IMR-90 (cell line): ENCODE measurements around the gene ALS2CL. TPM values are rescaled to one million over a fixed set of nuclear protein-coding genes. Genes with fewer than 3 reads are reported as not detected.

Experiments used
- ATAC-seq: fragments of 200-7000 bp; cut with Tn5 transposase; 2 replicates; pipeline ENCODE4 v1.9.1; 2020; ENCODE audit warnings: low read depth, mild to moderate bottlenecking, moderate library complexity
- BruUV-seq: library from RNA; stranded (reverse); fragments of 400-500 nt; replicated peaks from 2 replicates; lab custom pipeline; 2021; lab: Mats Ljungman, UMichigan
- CTCF ChIA-PET: fragments of 300-600 bp; formaldehyde crosslinking; extraction: SDS; loops from one replicate; lab custom pipeline; 2021; ENCODE audit warnings: antibody characterized with exemption; lab: Yijun Ruan, JAX
- POLR2A ChIA-PET: fragments of 300-600 bp; sonication (Branson Sonifier 250); formaldehyde crosslinking; loops from one replicate; lab custom pipeline; 2022; ENCODE audit warnings: antibody characterized with exemption; ENCODE audit not compliant: unreplicated experiment; lab: Charles Lee
- DNase-seq: peaks from one replicate; pipeline ENCODE4 v3.0.0; 2013
- H2AFZ ChIP-seq: replicated peaks from 2 replicates; pipeline ENCODE3; 2013; ENCODE audit warnings: low read length, mild to moderate bottlenecking; ENCODE audit not compliant: poor library complexity
- H2AK5ac ChIP-seq: 2 replicates; pipeline ENCODE4 v1.6.1; 2013; ENCODE audit warnings: low read depth, low read length, inconsistent platforms
- H2AK9ac ChIP-seq: replicated peaks from 2 replicates; pipeline ENCODE3; 2013; ENCODE audit warnings: mild to moderate bottlenecking, low read depth, low read length, moderate library complexity; ENCODE audit not compliant: poor library complexity
- H2BK120ac ChIP-seq: 2 replicates; pipeline ENCODE4 v1.6.1; 2013; ENCODE audit warnings: low read depth, low read length, inconsistent platforms
- H2BK15ac ChIP-seq: 3 replicates; pipeline ENCODE4 v1.6.1; 2013; ENCODE audit warnings: low read depth, low read length, inconsistent platforms
- H2BK20ac ChIP-seq: 2 replicates; pipeline ENCODE4 v1.6.1; 2013; ENCODE audit warnings: low read depth, mild to moderate bottlenecking, inconsistent platforms, low read length, moderate library complexity
- H2BK5ac ChIP-seq: 2 replicates; pipeline ENCODE4 v1.6.1; 2013; ENCODE audit warnings: mild to moderate bottlenecking, low read depth, low read length, inconsistent platforms; ENCODE audit not compliant: poor library complexity, severe bottlenecking
- H3K14ac ChIP-seq: replicated peaks from 2 replicates; pipeline ENCODE4 v1.6.1; 2013; ENCODE audit warnings: low read depth, low read length, inconsistent platforms
- H3K18ac ChIP-seq: 2 replicates; pipeline ENCODE4 v1.6.1; 2013; ENCODE audit warnings: low read depth, low read length, control low read depth
- H3K23ac ChIP-seq: 2 replicates; pipeline ENCODE4 v1.6.1; 2013; ENCODE audit warnings: low read depth, low read length, inconsistent platforms
- H3K27ac ChIP-seq: 2 replicates; pipeline ENCODE4 v1.5.1; 2013; ENCODE audit warnings: mild to moderate bottlenecking, control low read depth, low read length; ENCODE audit not compliant: insufficient read depth
- H3K27me3 ChIP-seq: 2 replicates; pipeline ENCODE4 v1.6.1; 2013; ENCODE audit warnings: low read length; ENCODE audit not compliant: control insufficient read depth, insufficient read depth
- H3K36me3 ChIP-seq: 2 replicates; pipeline ENCODE4 v1.6.1; 2013; ENCODE audit warnings: low read length, mixed read lengths; ENCODE audit not compliant: control insufficient read depth, insufficient read depth
- H3K4ac ChIP-seq: 2 replicates; pipeline ENCODE4 v1.6.1; 2013; ENCODE audit warnings: low read depth, low read length, inconsistent platforms
- H3K4me1 ChIP-seq: 2 replicates; pipeline ENCODE4 v1.6.1; 2013; ENCODE audit warnings: low read length, mixed read lengths; ENCODE audit not compliant: control insufficient read depth, insufficient read depth
- H3K4me2 ChIP-seq: 2 replicates; pipeline ENCODE4 v1.6.1; 2013; ENCODE audit warnings: low read depth, mild to moderate bottlenecking, control low read depth, low read length, moderate library complexity
- H3K4me3 ChIP-seq: 2 replicates; pipeline ENCODE4 v1.5.1; 2013; ENCODE audit warnings: low read depth, mild to moderate bottlenecking, control low read depth, low read length, moderate library complexity; ENCODE audit not compliant: insufficient read depth
- H3K56ac ChIP-seq: 2 replicates; pipeline ENCODE4 v1.6.1; 2013; ENCODE audit warnings: low read length, inconsistent platforms; ENCODE audit not compliant: insufficient read depth; ENCODE audit errors: extremely low read depth
- H3K79me1 ChIP-seq, 2 experiments: 2 replicates each; pipeline ENCODE4 v1.6.1; 2013; ENCODE audit warnings: low read length in 2 of 2, inconsistent platforms in 1 of 2, low read depth in 1 of 2
- H3K9ac ChIP-seq: 2 replicates; pipeline ENCODE4 v1.6.1; 2013; ENCODE audit warnings: low read depth, low read length, control low read depth
- H3K9me1 ChIP-seq: 2 replicates; pipeline ENCODE4 v1.6.1; 2013; ENCODE audit warnings: low read length, inconsistent platforms; ENCODE audit not compliant: insufficient read depth
- H3K9me3 ChIP-seq: 2 replicates; pipeline ENCODE4 v1.6.1; 2013; ENCODE audit warnings: low read length; ENCODE audit not compliant: control insufficient read depth, insufficient read depth
- H4K20me1 ChIP-seq: 2 replicates; pipeline ENCODE4 v1.6.1; 2013; ENCODE audit warnings: low read length, inconsistent platforms; ENCODE audit not compliant: insufficient read depth
- H4K5ac ChIP-seq: 2 replicates; pipeline ENCODE4 v1.6.1; 2013; ENCODE audit warnings: mild to moderate bottlenecking, low read depth, low read length, control low read depth
- H4K8ac ChIP-seq, 2 experiments: 2 replicates each; pipeline ENCODE4 v1.6.1; 2013; ENCODE audit warnings: low read depth in 2 of 2, low read length in 2 of 2, control low read depth in 1 of 2, inconsistent platforms in 1 of 2
- H4K91ac ChIP-seq: 2 replicates; pipeline ENCODE4 v1.6.1; 2013; ENCODE audit warnings: low read depth, low read length, inconsistent platforms; ENCODE audit not compliant: insufficient read depth
- CEBPB ChIP-seq: IDR thresholded peaks from 2 replicates; pipeline ENCODE4 v1.6.1; 2012; ENCODE audit warnings: low read depth, low read length, improper control_type of control experiment
- CHD1 ChIP-seq: IDR thresholded peaks from 2 replicates; pipeline ENCODE4 v1.6.1; 2012; ENCODE audit warnings: low read depth, low read length, improper control_type of control experiment
- CTCF ChIP-seq: conservative IDR thresholded peaks from 2 replicates; pipeline ENCODE4 v1.5.1; 2012; ENCODE audit warnings: mild to moderate bottlenecking, low read depth, low read length, improper control_type of control experiment
- ELK1 ChIP-seq: fragments of 150-350 bp; IDR thresholded peaks from 2 replicates; pipeline ENCODE4 v1.6.1; 2016; ENCODE audit warnings: low read depth, mild to moderate bottlenecking, low read length, moderate library complexity, borderline replicate concordance
- FOS ChIP-seq: fragments of 150-350 bp; IDR thresholded peaks from 2 replicates; pipeline ENCODE4 v1.6.1; 2016; ENCODE audit warnings: low read depth, low read length
- MAFK ChIP-seq: IDR thresholded peaks from 2 replicates; pipeline ENCODE4 v1.6.1; 2012; ENCODE audit warnings: low read depth, low read length, improper control_type of control experiment
- MAZ ChIP-seq: IDR thresholded peaks from 2 replicates; pipeline ENCODE4 v1.6.1; 2012; ENCODE audit warnings: low read depth, mild to moderate bottlenecking, low read length, improper control_type of control experiment, moderate library complexity, borderline replicate concordance
- MXI1 ChIP-seq: IDR thresholded peaks from 2 replicates; pipeline ENCODE4 v1.6.1; 2012; ENCODE audit warnings: low read depth, mild to moderate bottlenecking, low read length, moderate library complexity, borderline replicate concordance
- NFE2L2 ChIP-seq: fragments of 150-350 bp; IDR thresholded peaks from 2 replicates; pipeline ENCODE4 v1.6.1; 2016; ENCODE audit warnings: low read depth, mild to moderate bottlenecking, low read length
- POLR2A ChIP-seq: IDR thresholded peaks from 2 replicates; pipeline ENCODE4 v1.6.1; 2012; ENCODE audit warnings: mild to moderate bottlenecking, low read depth, low read length
- RAD21 ChIP-seq: IDR thresholded peaks from 2 replicates; pipeline ENCODE4 v1.6.1; 2012; ENCODE audit warnings: low read length, improper control_type of control experiment
- RCOR1 ChIP-seq: IDR thresholded peaks from 2 replicates; pipeline ENCODE4 v1.6.1; 2012; ENCODE audit warnings: mild to moderate bottlenecking, low read length, improper control_type of control experiment; ENCODE audit not compliant: insufficient replicate concordance
- RFX5 ChIP-seq: IDR thresholded peaks from 2 replicates; pipeline ENCODE4 v1.8.0; 2012; ENCODE audit warnings: low read depth, mild to moderate bottlenecking, low read length, moderate library complexity
- SMC3 ChIP-seq: fragments of 150-350 bp; IDR thresholded peaks from 2 replicates; pipeline ENCODE4 v1.6.1; 2016; ENCODE audit warnings: low read depth, mild to moderate bottlenecking, antibody characterized with exemption, low read length, moderate library complexity
- WGBS, 2 experiments: methylation state at CpG; one replicate each; pipeline versions ENCODE4 v1.1.5 to v1.1.7; 2013; ENCODE audit warnings: missing lambda C conversion rate in 2 of 2; ENCODE audit not compliant: insufficient read length in 1 of 2; ENCODE audit errors: extremely low coverage in 2 of 2; 5-methylcytosine and 5-hydroxymethylcytosine counted together
- dilution Hi-C: fragments of 300-500 bp; cut with HindIII; formaldehyde crosslinking; loops from one replicate; pipeline ENCODE4 v1.14.3; 2018; ENCODE audit warnings: low sequenced_read_pairs; ENCODE audit not compliant: unreplicated experiment
- in situ Hi-C: fragments of 300-500 bp; cut with MboI; formaldehyde crosslinking; loops from 3 replicates; pipeline ENCODE4 v1.14.3; 2019; ENCODE audit warnings: low sequenced_read_pairs, inconsistent platforms, mixed read lengths
- intact Hi-C: fragments of 100-400 bp; cut with micrococcal nuclease; formaldehyde crosslinking; loops from 2 replicates; pipeline ENCODE4 v1.10.0; 2022
- polyA plus RNA-seq, 3 experiments: library from polyadenylated mRNA; depleted of rRNA; stranded (reverse); fragments of >200 nt; gene quantifications; 2 replicates each; pipeline ENCODE4 v1.2.3, GENCODE V29; 2012; ENCODE audit warnings: low replicate concordance in 1 of 3
- total RNA-seq: library from RNA; depleted of rRNA; stranded (reverse); fragments of >200 nt; gene quantifications from 2 replicates; pipeline ENCODE4 v1.2.3, GENCODE V29; 2012
- TF ChIP-seq, protein P1 (sequence below): fragments of 150-350 bp; IDR thresholded peaks from 2 replicates; pipeline ENCODE4 v1.6.1; 2017; ENCODE audit warnings: mild to moderate bottlenecking, antibody characterized with exemption, low read length, low read depth

The ALS2CL gene
- total and polyA plus RNA-seq, 2 of the 4 experiments (the other 2 are of a cell fraction), result 2.2 to 4.8 TPM

- Histone ChIP-seq H3K9ac (no peak overlapping the region), H4K91ac (no peak overlapping the region), H2AK5ac (no peak overlapping the region), H2AK9ac (no peak overlapping the region), H3K4me1 (peaks cover 3% of the 10 kb centered on the region; the same call in 1 of the 2 replicates), H2BK5ac (no peak overlapping the region), H3K27ac (no peak overlapping the region), H3K56ac (no peak overlapping the region), H4K8ac (no peak overlapping the region), H4K5ac (no peak overlapping the region), H3K36me3 (no peaks in the 10 kb centered on the region), H3K79me1 (no peaks in the 10 kb centered on the region), H3K27me3 (peaks cover 11% of the 10 kb centered on the region; the same call in 1 of the 2 replicates), H3K23ac (no peak overlapping the region), H2BK15ac (no peak overlapping the region), H2BK20ac (no peak overlapping the region), H4K20me1 (peaks cover 3% of the 10 kb centered on the region; the same call in 1 of the 2 replicates), H3K9me1 (no peaks in the 10 kb centered on the region; the same call in 1 of the 2 replicates), H2AFZ (no peak overlapping the region), H2BK120ac (no peak overlapping the region), H3K4ac (no peak overlapping the region), H3K4me2 (no peak overlapping the region), H3K18ac (no peak overlapping the region), H3K14ac (no peak overlapping the region), H3K9me3 (no peaks in the 10 kb centered on the region), H3K4me3 (no peak overlapping the region)
- in situ Hi-C loops, result loop anchor here (25.0 kb wide), 1 partner anchor 654 kb away; no protein-coding TSS in a partner anchor
- intact Hi-C loops, result no loop called here
- POLR2A ChIA-PET, result no interaction called here
- no TSS peak for BruUV-seq
- no peak for DNase-seq
- 72% methylated on average over 4 of the region's 11 CpGs; no CpG with 5 or more reads in 1 of the 2 experiments for WGBS, 2 experiments
- no peak for ATAC-seq
- CTCF ChIA-PET, result interaction anchor here (1.9 kb wide), 1 partner anchor 187 kb away, joined by 6 read pairs; no protein-coding TSS in a partner anchor
- dilution Hi-C loops, result no loop called here
- no peak for TF ChIP-seq MAZ
- no peak for TF ChIP-seq CHD1
- no peak for TF ChIP-seq RAD21
- no peak for TF ChIP-seq SMC3
- TF ChIP-seq POLR2A, result no peak
- no peak for TF ChIP-seq CTCF
- no peak for TF ChIP-seq RCOR1
- TF ChIP-seq MXI1, result no peak
- TF ChIP-seq FOS, result no peak
- no peak for TF ChIP-seq CEBPB
- TF ChIP-seq, protein P1, sequence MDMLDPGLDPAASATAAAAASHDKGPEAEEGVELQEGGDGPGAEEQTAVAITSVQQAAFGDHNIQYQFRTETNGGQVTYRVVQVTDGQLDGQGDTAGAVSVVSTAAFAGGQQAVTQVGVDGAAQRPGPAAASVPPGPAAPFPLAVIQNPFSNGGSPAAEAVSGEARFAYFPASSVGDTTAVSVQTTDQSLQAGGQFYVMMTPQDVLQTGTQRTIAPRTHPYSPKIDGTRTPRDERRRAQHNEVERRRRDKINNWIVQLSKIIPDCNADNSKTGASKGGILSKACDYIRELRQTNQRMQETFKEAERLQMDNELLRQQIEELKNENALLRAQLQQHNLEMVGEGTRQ, result no peak
- TF ChIP-seq ELK1, result no peak
- no peak for TF ChIP-seq RFX5
- no peak for TF ChIP-seq NFE2L2
- TF ChIP-seq MAFK, result no peak
These were observed 15.1 kb upstream of the ALS2CL start for GRCh38 chr3:46708401-46709156.
